Left ventricle myocardium inferior (tissue), 1 donor: Measurements from ENCODE around the gene CDON. TPM values are rescaled to one million over a fixed set of nuclear protein-coding genes. Genes with fewer than 3 reads are reported as not detected.

Experiments
- DNase-seq: peaks from one replicate; pipeline ENCODE4 v3.0.0-alpha.2; 2020
- H3K27ac ChIP-seq: fragments of 200-600 bp; replicated peaks from 2 replicates; pipeline ENCODE4 v1.8.0; 2021
- H3K27me3 ChIP-seq: fragments of 200-600 bp; 2 replicates; pipeline ENCODE4 v1.8.0; 2021; ENCODE audit warnings: low read depth
- H3K36me3 ChIP-seq: fragments of 200-600 bp; 2 replicates; pipeline ENCODE4 v1.8.0; 2021
- H3K4me1 ChIP-seq: fragments of 200-600 bp; 2 replicates; pipeline ENCODE4 v1.8.0; 2021
- H3K4me3 ChIP-seq: fragments of 200-600 bp; 2 replicates; pipeline ENCODE4 v1.8.0; 2021; ENCODE audit warnings: mild to moderate bottlenecking, moderate library complexity
- H3K9me3 ChIP-seq: fragments of 200-600 bp; replicated peaks from 2 replicates; pipeline ENCODE4 v1.8.0; 2021
- intact Hi-C: fragments of 100-400 bp; cut with micrococcal nuclease; formaldehyde crosslinking; loops from one replicate; pipeline ENCODE4 v1.11.0; 2022
- total RNA-seq: library from RNA; stranded (reverse); fragmentation: NEBNext Ultra II Directional; extraction: Animal tissue kit (Norgen Biotek cat#: 25700); gene quantifications from one replicate; pipeline ENCODE4 v1.2.1, GENCODE V29; 2021
- TF ChIP-seq, protein P1 (sequence below): fragments of 200-600 bp; IDR thresholded peaks from 2 replicates; pipeline ENCODE4 v1.8.0; 2021; ENCODE audit warnings: antibody characterized with exemption, mild to moderate bottlenecking, borderline replicate concordance
- donor health status: DM: no; HTN: yes; CAD: no; lungs with severe emphysema.

Gene CDON
- total RNA-seq, 1 donor from 2014 or later: 9.9 TPM

DNA sequence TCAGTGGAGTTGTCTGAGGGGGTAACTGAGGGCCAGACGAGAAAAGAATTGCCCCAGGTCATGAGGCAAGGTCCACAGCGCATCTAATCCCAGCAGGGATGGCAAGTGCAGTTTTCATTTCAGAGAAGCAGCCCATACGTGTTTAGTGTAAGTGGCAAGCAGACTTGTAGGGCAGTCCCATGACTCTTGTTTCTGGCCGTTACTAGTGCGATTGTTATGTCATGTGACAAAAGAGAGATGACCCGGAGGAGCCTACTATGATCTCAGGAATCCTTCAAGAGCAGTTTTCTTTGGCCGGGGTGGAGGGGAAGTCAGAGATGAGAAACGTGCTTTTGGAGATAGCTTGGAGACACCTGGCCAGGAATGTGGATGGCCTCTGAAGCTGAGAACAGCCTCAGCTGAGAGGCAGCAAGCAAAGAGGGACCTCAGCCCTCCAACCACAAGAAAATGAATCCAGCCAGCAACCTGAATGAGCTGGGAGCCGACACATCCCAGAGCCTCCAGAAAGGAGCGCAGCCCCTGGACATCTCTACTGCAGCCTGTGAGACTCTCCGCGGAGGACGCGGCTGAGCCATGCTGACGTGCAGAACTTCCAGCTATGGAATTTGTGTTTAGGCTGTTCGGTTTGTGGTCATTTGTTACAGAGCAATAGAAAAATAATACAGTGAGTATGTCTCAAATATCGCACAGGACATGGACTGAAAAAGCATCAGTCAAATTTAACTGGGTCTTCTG is 44.1 kb upstream of the CDON start:
- H3K9me3 ChIP-seq: no peaks in the 10 kb centered on the region
- no peaks in the 10 kb centered on the region for H3K27me3 ChIP-seq
- H3K4me1 ChIP-seq: peaks cover 31% of the 10 kb centered on the region
- H3K27ac ChIP-seq: no peak overlapping the region
- intact Hi-C loops: no loop called here
- DNase-seq: no peak
- TF ChIP-seq, protein P1, sequence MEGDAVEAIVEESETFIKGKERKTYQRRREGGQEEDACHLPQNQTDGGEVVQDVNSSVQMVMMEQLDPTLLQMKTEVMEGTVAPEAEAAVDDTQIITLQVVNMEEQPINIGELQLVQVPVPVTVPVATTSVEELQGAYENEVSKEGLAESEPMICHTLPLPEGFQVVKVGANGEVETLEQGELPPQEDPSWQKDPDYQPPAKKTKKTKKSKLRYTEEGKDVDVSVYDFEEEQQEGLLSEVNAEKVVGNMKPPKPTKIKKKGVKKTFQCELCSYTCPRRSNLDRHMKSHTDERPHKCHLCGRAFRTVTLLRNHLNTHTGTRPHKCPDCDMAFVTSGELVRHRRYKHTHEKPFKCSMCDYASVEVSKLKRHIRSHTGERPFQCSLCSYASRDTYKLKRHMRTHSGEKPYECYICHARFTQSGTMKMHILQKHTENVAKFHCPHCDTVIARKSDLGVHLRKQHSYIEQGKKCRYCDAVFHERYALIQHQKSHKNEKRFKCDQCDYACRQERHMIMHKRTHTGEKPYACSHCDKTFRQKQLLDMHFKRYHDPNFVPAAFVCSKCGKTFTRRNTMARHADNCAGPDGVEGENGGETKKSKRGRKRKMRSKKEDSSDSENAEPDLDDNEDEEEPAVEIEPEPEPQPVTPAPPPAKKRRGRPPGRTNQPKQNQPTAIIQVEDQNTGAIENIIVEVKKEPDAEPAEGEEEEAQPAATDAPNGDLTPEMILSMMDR: no peak
- no peak overlapping the region for H3K4me3 ChIP-seq
- no peaks in the 10 kb centered on the region for H3K36me3 ChIP-seq

DNA sequence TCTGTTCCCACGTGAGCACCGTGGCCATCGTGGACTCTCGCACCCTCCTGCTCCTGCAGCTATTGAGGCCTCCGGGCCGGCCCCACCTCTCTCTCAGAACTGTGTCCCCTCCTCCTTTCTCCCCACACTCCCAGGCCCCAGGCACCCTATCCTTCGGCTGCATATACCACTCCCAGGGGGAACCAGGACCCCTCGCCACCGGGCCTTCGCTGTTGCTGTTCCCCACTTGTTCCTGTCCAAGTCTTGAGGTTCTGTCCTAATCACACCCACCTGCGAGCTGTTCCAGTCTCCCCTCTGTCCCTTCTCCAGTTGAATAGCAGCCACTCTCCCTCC is 43.0 kb upstream of the CDON start:
- Histone ChIP-seq H3K36me3 (no peaks in the 10 kb centered on the region), H3K27me3 (no peaks in the 10 kb centered on the region), H3K9me3 (no peaks in the 10 kb centered on the region), H3K4me3 (no peak overlapping the region), H3K27ac (no peak overlapping the region), H3K4me1 (peaks cover 27% of the 10 kb centered on the region)
- TF ChIP-seq, protein P1: no peak
- no peak for DNase-seq
- intact Hi-C loops: no loop called here

DNA sequence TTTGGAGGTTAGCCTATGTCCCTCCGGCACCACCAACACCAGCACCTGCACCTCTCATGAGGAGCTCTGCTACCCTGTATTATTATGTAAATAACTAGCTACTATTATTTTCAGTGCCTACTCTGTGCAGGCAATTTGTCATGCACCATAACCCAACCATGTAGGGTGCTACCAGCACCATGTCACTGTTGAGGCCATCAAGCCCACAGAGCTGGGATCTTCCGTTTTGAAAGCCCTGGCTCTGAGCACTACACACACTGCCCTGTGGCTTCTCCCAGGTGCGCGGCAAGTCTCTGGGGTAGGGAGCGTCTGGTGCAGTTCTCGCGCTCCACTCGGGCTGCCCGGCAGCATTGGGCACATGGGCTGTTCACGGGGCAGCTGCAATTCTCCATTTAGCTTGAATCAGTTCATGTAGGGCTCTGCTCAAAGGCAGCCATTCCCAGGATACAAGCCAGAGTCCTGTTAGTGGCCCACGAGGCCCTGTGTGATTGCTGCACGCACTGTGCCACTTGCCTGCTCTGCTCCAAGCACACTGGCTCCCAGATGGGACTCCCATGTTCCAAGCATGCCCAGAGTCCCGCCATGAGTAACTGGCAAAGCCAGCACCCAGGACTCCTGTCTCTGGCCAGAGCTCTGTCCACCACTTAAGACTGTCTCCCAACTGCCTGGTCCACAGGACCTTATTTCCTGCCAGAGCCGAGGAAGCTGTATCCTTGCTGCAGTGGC is 42.5 kb upstream of the CDON start:
- Histone ChIP-seq H3K27me3 (no peaks in the 10 kb centered on the region), H3K27ac (no peak overlapping the region), H3K36me3 (no peaks in the 10 kb centered on the region), H3K4me1 (peaks cover 21% of the 10 kb centered on the region), H3K9me3 (no peaks in the 10 kb centered on the region), H3K4me3 (no peak overlapping the region)
- TF ChIP-seq, protein P1: no peak
- DNase-seq: no peak
- intact Hi-C loops: no loop called here

GRCh38 chr11:126104420-126104819 is 41.8 kb upstream of the CDON start:
- TF ChIP-seq, protein P1: no peak

GRCh38 chr11:126103150-126103549 is 40.5 kb upstream of the CDON start:
- no peak overlapping the region for H3K27ac ChIP-seq

More at GRCh38 chr11:126104420-126104819, 41.8 kb upstream of the CDON start:
- intact Hi-C loops: no loop called here
- no peak overlapping the region for H3K4me3 ChIP-seq
- H3K4me1 ChIP-seq: peaks cover 20% of the 10 kb centered on the region
- no peaks in the 10 kb centered on the region for H3K36me3 ChIP-seq
- H3K27ac ChIP-seq: no peak overlapping the region
- no peaks in the 10 kb centered on the region for H3K27me3 ChIP-seq
- H3K9me3 ChIP-seq: no peaks in the 10 kb centered on the region
- no peak for DNase-seq

More at GRCh38 chr11:126103150-126103549, 40.5 kb upstream of the CDON start:
- DNase-seq: no peak
- Histone ChIP-seq H3K4me3 (no peak overlapping the region), H3K4me1 (peaks cover 20% of the 10 kb centered on the region), H3K36me3 (no peaks in the 10 kb centered on the region), H3K9me3 (no peaks in the 10 kb centered on the region), H3K27me3 (no peaks in the 10 kb centered on the region)
- TF ChIP-seq, protein P1: no peak
- intact Hi-C loops: no loop called here
